HG03139 (cell line): ENCODE results near the gene NAPSA.
"Not testable (repeated sequence)": the region's sequence is repeated elsewhere in the genome, so short reads cannot be mapped to it uniquely, and the experiment has no call there.

Source experiments
- ATAC-seq: cut with Tn5 transposase; IDR thresholded peaks from one replicate; pipeline ENCODE4 v1.9.1; 2021; ENCODE audit not compliant: unreplicated experiment

Gene NAPSA

DNA sequence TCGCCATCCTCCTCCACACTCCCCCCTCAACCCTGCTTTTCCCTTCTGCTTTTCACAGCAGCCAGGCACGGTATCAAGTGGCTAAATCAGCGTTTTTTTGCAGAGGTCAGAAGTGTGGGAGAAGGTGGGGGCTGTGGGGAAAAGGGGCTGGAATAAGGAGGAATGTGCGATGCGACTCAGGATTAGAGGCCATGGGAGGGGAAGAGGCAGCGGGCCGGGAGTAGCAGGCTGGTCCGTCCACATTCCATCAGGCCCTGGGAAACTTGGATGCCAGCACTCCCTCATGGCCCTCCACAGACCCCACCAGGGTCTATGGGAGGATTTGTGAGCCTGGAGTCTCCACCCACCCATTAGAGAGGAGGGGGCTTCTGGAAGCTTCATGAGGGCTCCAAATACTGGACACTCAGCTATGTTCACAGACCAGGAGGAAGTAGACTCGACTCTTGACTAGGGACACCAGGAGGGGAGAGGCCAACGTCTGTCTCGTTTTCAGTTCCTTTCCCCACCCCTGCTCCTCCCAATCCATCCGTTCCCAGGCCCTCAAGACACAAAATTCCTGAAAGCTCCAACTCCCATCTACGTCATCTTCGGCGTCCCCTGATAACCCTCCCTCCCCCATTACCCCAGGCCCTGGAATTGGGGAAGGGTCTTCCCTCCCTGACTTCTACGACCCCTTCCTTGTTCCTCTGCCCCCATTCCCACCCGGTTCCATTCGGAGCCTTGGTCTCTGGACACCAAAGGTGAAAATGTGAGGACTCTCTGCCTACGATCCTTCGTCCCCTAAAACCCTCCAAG lies 33.0 kb downstream of the NAPSA start:
- ATAC-seq, result no peak

DNA sequence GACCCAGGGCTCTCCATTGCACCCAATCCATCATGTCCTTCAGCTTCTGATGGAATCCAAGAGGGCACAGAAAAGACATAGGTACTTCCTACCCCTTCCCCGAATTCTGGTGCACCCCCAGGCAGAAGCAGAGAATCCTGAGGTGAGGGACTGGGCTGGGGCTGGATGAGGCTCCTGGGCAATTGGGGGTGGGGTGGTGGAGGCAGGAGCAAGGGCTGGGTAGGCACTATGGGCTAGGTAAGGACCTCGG lies 33.5 kb downstream of the NAPSA start:
- ATAC-seq, result no peak

DNA sequence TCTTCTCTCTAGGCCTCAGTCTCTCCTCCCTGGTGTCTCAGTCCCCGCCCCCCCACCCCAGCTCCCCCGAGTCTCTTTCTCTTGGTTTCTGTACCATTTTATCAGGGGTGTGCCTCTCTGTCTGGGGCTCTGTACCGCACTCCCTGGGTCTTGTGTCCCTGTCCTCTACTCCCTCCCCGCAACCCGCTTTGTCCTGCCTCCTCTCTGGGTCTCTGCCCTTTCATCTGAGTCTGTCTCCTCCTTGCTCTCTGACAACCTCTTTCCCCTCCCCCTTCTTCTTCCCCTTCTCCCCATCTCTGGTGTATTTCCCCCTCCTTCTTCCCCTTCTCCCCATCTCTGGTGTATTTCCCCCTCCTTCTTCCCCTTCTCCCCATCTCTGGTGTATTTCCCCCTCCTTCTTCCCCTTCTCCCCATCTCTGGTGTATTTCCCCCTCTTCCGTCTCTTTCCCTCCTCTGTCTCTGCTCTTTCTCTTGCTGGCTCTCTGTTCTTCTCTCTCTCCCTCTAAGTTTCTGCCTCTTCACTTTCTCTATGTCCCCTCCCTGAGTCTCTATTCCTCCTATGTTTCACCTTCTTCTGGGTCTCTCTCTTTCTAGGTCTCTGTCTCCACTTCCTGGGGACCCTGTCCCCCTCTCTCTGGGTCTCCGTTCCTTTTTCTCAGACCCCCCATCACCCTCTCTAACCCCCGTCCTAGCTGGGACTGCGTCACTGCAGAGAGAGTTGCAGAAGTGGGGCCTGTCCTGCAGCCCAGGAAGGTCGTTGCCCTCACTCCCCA lies 34.0 kb downstream of the NAPSA start:
- no peak for ATAC-seq

DNA sequence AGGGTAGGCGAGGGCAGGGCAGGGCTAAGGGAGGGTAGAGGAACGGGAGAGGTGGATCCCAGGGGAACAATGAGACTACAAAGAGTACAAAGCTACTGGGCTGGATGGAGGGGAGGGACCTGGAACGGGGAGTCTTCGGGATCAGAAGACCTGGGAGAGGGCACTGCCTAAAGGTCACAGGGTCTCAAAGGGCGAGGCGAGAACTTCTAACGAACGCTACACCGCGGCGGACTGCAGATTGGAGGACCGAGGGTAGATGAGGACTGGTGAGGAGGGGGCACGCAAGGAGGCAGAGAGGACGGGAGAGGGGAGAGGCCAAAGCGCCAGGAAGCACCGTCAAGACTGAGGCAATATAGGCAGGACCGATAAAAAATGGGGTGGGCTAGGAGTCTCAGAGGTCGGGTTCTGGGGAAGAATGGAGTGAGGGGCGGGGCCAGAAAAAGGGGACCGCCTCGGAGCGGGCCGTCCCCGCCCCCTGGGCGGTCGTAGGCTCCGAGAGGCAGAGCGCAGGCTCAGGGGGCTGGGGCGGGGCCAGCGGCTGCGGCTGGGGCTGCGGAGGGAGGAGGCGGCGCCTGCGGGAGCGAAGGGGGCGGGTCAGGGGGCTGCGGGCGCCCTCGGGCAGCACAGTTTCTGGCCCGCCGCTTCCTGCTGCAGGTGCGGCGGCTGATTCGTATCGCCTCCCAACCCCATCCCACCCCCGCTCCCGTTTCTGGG lies 34.9 kb downstream of the NAPSA start:
- no peak for ATAC-seq

DNA sequence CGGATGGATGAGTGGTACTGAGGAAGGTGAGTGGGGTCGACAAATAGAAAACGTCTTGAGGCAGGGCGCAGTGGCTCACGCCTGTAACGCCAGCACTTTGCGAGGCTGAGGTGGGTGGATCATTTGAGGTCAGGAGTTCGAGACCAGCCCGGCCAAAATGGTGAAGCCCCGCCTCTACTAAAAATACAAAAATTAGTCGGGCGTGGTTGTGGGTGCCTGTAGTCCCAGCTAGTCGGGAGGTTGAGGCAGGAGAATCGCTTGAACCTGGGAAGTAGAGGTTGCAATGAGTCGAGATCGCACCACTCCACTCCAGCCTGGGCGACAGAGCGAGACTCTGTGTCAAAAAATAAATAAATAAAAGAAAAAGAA lies 35.5 kb downstream of the NAPSA start:
- not testable (repeated sequence) for ATAC-seq

DNA sequence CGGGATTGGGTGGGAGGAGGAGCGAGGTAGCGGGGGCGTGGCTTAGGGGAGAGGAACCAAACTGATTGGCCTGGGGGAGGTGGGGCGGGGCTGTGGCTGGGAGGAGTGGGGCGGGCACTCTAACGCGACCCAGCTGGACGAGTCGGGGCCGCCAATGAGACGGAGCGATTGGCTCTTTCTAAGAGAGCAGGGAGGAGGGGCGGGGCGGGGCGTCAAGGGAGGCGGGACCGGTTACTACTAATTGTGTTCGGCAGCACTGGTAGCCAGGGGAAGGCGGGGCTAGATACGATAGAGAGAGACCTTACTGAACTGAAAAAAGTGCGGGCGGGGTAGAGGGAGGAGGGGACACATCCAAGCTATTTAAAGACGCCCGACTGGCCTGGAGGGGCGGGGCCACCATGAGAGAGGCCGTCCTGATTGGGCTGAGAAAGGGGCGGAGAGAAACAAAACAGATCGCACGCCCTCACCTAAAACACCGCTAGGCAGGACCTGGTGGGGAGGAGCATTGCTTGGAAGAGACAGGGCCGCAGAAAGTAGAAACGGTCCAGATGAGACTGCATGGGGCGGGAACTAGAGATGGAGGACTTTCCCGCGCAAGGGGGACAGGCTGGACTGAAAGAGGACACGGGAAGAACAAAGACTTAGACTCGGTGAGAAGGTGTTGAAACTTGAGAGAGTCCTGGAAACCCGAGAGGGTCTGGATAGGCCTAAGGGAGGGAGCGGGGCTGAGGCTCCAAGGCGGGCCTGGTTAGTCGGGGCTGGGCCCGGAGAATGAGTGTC lies 36.1 kb downstream of the NAPSA start, which contains the start of gene KCNC3:
TSS of gene KCNC3 (minus strand) at position 232 of the 780 bp plus-strand sequence. CDS start 295 bp downstream, outside the sequence.
- no peak for ATAC-seq

DNA sequence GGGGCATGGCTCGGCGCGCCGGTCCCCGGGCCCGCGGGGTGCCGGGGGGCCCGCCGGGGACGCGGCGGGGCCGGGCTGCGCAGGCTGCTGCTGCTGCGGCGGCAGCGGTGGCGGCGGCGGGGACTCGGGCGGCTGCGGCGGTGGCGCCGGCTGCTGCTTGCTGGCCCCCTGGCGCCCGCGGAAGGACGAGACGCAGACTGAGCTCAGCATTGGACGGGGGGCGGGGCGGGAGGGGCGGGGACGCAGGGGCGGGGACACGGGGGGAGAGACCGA lies 36.6 kb downstream of the NAPSA start:
- no peak for ATAC-seq

DNA sequence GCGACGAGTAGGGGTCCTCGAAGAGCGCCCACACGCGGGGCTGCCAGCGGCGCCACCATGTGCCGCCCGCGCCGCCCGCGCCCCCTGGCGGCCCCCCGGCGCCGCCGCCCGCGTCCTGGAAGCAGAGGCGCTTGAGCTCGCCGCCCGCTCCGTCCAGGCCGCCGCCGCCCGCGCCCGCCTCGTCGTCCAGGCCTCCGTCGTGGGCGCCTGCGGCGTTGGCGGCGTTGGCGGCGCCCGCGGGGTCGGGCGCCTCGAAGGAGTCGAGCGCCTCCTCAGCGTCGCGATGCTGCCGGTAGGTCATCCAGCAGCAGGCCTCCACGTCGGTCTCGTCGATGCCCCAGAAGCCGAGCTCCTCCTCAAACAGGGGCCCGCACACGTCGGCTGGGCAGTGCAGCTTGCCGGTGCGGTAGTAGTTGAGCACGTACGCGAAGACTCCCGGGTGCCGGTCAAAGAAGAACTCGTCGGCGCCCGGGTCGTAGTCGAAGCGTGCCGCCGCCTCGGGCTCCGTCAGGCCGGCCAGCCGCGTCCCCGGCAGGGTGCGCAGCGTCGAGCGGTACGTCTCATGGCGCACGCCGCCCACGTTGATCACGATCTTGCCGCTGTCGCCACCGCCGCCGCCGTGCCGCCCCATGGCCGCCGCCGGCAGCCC lies 37.1 kb downstream of the NAPSA start:
- no peak for ATAC-seq

DNA sequence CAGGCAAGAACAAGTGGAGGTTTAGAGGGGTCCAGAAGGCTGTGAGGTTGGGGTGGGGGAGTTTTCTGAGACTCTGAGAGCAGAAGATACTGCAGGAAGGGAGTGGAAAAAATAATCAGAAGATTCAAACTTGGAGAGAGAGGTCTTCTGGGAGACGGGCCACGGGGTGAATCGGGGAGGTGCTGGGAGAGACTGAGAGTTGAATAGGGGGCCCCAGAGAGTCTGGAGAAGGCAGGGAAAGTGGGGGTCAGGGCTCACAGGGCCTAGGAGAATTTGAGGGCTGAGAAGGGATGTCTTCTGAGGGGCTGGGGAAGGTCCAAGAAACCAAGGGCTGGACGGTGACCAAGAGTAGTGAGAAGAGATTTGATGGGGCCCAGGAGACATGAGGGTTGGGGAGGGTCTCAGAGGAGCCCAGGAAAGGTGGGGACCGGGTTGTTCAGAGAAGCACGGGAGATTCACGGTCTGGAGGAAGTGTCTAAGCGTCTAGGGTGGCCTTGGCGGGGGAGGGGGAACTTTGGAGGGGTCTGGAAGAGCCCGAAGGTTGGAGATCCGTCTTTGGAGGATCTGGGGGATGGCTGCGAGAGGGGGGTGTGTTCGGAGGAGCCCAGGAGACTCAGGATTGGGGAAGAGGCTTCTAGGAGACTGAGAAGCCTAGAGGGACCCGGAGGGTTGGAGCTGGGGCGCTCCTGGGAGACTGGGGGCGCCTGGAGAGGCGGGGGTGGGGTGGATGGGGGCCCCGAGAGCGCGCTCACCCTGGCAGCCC lies 37.8 kb downstream of the NAPSA start:
- no peak for ATAC-seq

DNA sequence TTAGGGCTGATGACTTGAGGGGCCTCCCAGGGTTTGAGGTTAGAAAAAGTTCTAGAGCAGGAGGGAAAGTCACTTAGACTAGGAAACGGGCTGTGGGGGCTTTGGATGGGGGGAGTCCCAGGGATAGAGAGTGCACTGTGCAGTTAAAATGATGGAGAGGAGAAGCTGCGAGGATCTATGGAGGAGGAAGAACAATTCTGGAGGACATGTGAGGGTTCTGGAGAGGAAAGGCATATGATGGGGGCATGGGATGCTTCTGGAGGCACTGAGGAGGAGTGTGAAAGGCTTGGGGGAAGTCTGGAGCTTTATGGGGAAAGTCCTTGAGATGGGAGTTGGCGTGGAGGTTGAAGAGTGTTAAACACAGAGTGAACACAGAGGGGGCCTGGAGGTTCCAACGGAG lies 38.4 kb downstream of the NAPSA start:
- no peak for ATAC-seq

DNA sequence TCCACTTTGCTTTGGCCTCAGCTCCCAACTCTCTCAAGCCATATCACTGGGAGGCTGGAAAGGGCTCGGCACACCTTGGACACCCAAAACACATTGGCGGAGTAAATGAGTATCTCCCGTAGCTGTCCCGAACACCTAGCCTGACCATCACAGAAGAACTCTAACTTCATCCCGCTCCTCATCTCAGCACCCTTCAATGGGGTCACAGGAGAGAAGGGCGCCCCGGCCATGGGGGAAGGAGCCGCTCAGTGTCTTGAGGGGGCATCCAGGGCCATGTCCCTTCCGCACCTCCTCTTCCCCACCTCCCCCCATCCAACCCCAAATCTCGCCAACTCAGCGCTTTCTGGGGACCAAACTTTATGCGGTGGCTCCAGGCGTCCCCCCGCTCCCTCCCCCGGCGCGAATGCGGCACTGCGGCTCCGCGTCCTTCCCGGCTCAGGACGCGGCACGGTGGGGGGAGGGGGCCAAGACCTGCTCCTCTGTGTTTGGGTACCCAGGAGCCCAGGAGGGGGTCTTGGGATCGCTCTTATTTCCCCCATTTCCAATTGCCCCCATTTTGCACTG lies 39.3 kb downstream of the NAPSA start:
- ATAC-seq, result no peak

DNA sequence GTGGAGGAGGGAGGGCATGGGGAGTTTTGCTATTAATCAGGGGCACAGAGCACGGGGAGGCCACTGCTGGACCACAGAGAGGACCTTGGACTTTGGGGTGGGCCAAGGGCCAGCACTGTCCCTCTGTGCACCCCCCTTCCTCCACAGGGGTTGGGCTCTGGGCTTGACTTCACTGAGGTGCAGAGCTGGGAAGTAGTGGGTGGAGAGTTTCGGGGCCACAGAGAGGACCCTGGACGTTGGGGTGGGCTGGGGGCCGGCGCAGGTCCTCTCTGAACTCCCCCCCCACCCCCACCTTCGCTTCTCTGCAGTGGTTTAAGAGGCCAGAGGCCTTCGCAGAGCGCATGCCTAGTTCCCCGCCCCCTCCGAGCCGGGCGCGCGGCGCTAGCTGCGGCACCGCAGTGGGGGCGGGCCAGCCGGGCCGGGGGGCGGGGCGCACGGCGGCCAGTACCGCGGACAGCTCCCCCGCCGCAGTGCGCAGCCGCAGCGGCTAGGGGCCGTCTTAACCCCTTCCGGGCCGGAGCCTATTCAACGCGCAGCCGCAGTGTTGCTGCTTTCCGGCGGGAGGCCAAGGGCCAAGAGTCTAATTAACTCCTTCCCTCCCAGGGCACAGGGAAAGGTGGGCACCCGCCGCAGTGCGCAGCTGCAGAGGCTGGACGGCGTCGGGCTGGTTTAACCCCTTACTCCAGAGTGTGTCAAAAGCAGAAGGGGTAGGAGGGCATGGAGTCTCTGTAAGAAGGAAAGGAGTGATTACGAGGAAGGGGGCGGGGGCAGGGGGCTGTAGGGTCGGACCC lies 39.9 kb downstream of the NAPSA start:
- ATAC-seq, result no peak

DNA sequence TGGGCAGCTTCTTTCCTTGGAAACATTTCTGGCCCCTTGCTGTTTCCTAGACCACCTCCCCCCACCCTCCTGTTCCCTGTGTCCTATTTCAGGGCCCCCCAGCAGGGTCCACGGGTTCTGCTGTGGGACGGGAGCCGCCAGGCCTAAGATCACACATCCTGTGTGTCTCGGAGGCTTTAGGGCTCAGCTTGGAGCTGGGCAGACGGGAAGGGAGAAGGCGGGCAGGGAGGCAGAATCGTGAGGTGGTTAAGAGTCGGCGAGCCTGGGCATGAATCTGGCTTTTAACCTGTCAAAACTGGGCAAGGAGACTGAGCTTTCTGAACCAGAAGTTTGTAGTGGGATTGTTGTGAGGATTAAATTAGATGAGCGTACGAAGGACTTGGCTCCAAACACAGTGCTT lies 41.1 kb downstream of the NAPSA start:
- ATAC-seq, result no peak

DNA sequence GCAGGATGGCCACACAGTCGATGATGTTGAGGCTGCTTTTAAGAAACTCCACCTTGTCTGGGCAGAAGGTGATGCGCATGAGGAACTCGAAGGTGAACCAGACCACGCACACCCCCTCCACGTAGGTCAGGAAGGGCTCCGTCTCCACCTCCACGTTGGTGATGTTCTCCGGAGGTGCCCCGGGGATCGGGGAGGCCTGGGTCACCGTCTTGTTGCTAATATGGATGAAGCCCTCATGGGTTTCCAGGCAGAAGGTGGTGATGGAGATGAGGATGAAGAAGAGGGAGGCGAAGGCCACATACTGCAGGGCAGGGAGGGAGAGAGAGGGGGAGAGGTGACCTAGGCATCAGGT lies 41.7 kb downstream of the NAPSA start:
- ATAC-seq, result no peak

DNA sequence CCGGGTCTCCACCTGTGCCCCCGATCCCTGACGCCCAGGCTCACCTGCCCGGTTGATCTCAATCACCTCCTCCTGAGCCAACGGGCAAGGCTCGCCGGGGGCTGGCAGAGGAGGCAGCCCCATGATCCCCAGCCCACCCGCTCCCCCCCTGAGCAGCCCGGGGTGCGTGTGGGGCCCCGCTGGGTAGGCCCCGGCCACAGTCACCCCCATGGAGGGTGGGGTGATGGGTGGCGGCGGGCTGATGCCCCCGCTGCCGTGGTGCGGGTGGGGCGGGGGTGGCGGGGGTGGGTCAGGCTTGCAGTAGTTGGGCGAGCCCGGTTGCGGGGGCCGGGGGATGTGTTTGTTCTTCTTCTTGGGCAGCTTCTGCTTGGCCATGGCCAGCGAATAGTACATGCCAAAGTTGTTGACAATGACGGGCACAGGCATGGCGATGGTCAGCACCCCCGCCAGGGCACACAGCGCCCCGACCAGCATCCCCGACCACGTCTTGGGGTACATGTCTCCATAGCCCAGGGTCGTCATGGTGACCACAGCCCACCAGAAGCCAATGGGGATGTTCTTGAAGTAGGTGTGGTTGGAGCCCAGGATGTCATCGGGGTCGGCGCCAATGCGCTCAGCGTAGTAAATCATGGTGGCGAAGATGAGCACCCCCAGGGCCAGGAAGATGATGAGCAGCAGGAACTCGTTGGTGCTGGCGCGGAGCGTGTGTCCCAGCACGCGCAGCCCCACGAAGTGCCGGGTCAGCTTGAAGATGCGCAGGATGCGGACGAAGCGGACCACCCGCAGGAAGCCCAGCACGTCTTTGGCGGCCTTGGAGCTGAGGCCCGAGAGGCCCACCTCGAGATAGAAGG lies 42.3 kb downstream of the NAPSA start:
- ATAC-seq, result no peak

DNA sequence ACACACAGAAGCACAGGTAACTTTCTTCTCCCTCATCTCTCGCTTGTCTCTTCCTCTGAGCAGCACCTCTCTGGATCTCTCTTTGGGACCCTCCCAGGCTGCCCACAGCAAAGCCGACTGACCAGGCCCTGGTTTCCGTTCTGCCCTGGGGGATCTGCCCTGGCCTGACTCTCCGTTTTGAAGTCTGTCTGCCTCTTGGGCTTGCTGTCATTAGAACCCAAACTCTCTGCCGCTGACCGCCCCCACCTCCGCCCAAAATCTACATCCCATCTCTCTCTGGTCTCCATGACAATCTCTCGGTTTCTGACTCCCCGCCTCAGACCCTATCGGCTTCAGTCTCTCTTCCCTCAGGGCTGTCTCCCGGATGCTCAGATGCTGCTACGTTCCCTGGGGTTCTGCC lies 43.2 kb downstream of the NAPSA start:
- ATAC-seq, result no peak

DNA sequence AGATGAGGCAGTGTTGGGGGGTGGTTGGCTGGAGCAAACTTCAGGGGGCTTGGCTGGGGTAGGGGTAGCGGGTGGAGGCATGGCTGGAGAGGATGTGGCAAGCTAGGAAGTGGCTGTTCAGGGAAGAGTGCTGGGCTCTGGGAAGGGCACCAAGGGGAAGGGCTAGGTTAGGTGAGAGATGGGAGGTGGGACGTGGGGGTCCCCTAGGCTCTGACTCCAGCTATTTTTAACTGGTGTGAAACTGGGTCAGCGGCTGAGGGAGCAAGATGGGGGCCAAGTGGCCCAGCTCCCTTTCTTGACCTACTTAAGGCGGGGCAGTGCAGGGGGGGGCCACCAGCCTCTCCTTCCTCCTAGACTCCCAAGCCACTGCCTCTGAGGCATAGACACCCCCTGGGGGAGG lies 43.6 kb downstream of the NAPSA start:
- no peak for ATAC-seq

DNA sequence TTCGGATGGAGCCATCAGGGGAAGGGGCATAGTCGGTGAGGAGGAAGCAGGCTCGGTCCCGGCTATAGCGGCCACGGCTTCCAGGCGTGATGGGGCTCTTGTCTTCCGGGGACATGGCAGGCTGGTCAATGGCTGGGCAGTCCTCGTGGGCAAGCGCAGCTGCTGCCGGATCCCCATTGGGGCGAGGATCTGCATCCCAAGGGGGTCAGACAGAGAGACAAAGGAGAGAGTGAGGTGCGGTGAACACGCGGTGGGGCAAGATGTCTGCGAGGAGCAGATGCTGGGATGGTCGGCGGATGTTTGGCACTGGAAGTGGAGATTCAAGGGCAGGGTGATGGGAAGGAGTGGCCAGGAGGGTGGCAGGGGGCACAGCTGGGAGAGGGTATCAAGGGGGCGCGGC lies 44.8 kb downstream of the NAPSA start:
- ATAC-seq, result no peak
